KMS-11 (cell line): ENCODE data around the gene MYOD1.

ENCODE experiments used
- H2AFZ ChIP-seq: fragments of 200-600 bp; sonication (generic); 2 replicates; pipeline ENCODE4 v1.6.1; 2016; ENCODE audit warnings: antibody characterized with exemption, mixed run types, low read depth
- H3K27ac ChIP-seq: fragments of 200-600 bp; sonication (generic); 2 replicates; pipeline ENCODE4 v1.6.1; 2016; ENCODE audit warnings: mild to moderate bottlenecking, mixed run types
- H3K27me3 ChIP-seq: fragments of 200-600 bp; sonication (generic); 2 replicates; pipeline ENCODE4 v1.6.1; 2017; ENCODE audit warnings: mild to moderate bottlenecking, low read depth, mixed run types, moderate library complexity; ENCODE audit not compliant: insufficient read depth
- H3K36me3 ChIP-seq: fragments of 200-600 bp; sonication (generic); 2 replicates; pipeline ENCODE4 v1.6.1; 2017; ENCODE audit warnings: mild to moderate bottlenecking, mixed run types; ENCODE audit not compliant: insufficient read depth
- H3K4me1 ChIP-seq: fragments of 200-600 bp; sonication (generic); 2 replicates; pipeline ENCODE4 v1.6.1; 2016; ENCODE audit warnings: mild to moderate bottlenecking, low read depth, mixed run types; ENCODE audit not compliant: poor library complexity, severe bottlenecking
- H3K4me2 ChIP-seq: fragments of 200-600 bp; sonication (generic); 2 replicates; pipeline ENCODE4 v1.7.0; 2016; ENCODE audit warnings: mild to moderate bottlenecking, mixed run types
- H3K4me3 ChIP-seq: fragments of 200-600 bp; sonication (generic); IDR thresholded peaks from 2 replicates; pipeline ENCODE4 v1.6.1; 2017; ENCODE audit warnings: low read depth, low read length, mixed read lengths; ENCODE audit not compliant: insufficient read depth
- H3K79me2 ChIP-seq: fragments of 200-600 bp; sonication (generic); 2 replicates; pipeline ENCODE4 v1.6.1; 2016; ENCODE audit warnings: low read depth, mixed run types; ENCODE audit not compliant: insufficient read depth
- H3K9ac ChIP-seq: fragments of 200-600 bp; sonication (generic); 2 replicates; pipeline ENCODE4 v1.6.1; 2016; ENCODE audit warnings: mild to moderate bottlenecking, mixed run types
- H4K20me1 ChIP-seq: fragments of 200-600 bp; sonication (generic); 2 replicates; pipeline ENCODE4 v1.6.1; 2016; ENCODE audit warnings: mild to moderate bottlenecking, mixed run types; ENCODE audit not compliant: insufficient read depth
- TF ChIP-seq, protein P1 (sequence below): fragments of 200-600 bp; sonication (generic); conservative IDR thresholded peaks from 2 replicates; pipeline ENCODE4 v1.6.1; 2017; ENCODE audit warnings: low read depth, mild to moderate bottlenecking, antibody characterized with exemption, low read length, moderate library complexity, mixed read lengths

The MYOD1 gene

DNA sequence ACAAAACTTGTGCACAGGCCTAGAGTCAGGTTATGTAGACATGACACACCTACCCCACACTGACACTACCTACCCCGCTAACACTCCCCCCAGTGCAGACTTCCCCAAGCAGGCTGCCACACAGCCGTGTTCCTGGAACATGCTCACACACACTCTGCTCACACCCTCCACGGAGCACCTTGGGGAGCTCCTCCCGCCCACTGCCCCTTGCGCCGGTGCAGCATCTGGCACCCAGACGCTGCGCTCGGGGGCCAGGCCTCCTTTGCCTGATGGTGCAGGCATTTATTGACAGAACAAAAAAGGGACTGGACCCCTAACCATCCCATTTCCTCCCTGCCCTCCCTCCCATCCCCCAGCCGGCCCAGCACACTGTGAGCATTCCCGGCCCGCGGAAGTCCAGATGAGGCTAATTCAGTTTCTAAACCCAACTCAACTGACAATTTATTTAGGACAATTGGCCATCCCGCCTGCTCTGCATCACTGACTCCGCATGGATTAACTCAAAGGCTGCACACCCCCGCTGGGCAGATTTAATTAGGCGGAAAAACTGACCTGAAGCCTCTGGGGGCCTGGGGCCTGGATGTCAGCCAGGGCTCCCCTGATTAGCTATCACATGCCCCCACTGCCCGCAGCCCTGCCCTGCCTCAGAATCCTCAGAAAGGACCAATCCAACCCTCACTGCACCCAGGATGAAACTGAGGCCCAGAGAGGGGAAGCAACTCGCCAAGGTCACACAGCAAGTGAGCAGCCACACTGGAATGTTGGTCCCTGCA is 45.3 kb downstream of the MYOD1 start:
- no peak overlapping the region for H2AFZ ChIP-seq
- no peak overlapping the region for H3K4me3 ChIP-seq

DNA sequence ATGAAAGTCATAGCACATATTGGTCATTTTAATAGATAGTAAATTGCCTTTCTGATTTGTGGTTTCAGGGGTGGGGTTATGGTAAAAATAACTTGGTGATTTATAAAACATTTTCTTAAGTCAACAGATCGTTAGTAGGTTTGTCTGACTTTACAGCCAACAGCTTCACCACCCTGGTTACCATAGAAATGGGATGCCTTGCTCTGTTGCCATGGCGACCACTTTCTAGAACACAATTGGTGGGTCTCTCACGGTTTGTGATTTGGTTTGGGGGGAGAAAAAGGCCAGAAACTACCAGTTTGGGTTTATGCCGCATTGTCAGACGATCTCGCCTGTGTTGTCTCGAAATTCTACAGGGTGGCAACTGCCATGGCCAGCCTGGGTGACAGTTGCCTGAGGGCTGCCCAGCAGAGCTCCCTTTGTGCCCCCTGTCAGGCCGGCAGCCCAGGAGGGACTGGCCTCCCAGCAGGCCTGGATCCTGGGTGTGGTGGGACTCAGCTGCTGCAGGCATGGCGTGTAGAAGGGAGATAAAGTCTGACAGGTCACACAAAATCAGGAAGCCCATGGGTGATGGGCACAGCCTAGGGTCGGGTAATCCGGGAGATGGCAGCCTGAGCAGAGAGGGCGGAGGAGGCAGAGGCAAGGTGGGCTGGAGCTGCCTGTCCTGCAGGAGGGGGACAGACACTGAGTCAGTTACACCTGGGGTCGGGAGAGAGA is 46.1 kb downstream of the MYOD1 start:
- no peaks in the 10 kb centered on the region for H3K36me3 ChIP-seq
- no peak overlapping the region for H3K27ac ChIP-seq

More for the DNA sequence above, 45.3 kb downstream of the MYOD1 start:
- no peaks in the 10 kb centered on the region for H3K79me2 ChIP-seq
- no peaks in the 10 kb centered on the region for H3K27me3 ChIP-seq
- no peak overlapping the region for H3K27ac ChIP-seq
- H3K9ac ChIP-seq: no peak overlapping the region
- no peak overlapping the region for H3K4me2 ChIP-seq
- no peaks in the 10 kb centered on the region for H3K36me3 ChIP-seq
- no peaks in the 10 kb centered on the region for H3K4me1 ChIP-seq
- TF ChIP-seq, protein P1, sequence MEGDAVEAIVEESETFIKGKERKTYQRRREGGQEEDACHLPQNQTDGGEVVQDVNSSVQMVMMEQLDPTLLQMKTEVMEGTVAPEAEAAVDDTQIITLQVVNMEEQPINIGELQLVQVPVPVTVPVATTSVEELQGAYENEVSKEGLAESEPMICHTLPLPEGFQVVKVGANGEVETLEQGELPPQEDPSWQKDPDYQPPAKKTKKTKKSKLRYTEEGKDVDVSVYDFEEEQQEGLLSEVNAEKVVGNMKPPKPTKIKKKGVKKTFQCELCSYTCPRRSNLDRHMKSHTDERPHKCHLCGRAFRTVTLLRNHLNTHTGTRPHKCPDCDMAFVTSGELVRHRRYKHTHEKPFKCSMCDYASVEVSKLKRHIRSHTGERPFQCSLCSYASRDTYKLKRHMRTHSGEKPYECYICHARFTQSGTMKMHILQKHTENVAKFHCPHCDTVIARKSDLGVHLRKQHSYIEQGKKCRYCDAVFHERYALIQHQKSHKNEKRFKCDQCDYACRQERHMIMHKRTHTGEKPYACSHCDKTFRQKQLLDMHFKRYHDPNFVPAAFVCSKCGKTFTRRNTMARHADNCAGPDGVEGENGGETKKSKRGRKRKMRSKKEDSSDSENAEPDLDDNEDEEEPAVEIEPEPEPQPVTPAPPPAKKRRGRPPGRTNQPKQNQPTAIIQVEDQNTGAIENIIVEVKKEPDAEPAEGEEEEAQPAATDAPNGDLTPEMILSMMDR: no peak
- no peaks in the 10 kb centered on the region for H4K20me1 ChIP-seq

DNA sequence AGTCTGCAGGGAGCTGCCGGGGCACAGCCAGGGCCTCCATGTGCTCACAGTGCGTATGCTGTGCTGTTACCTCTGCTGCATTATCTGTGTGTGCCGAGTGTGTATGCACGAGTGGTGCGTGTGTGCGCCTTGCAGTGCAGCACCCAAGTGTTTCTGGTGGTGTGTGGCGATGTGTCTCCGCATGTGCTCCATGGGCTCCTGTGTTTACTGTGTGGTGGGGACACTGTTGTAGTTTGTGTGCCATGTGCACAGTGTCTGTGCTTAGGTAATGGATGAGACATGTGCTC is 46.6 kb downstream of the MYOD1 start:
- Histone ChIP-seq H3K4me2 (no peak overlapping the region), H2AFZ (no peak overlapping the region), H4K20me1 (no peaks in the 10 kb centered on the region), H3K4me1 (no peaks in the 10 kb centered on the region), H3K9ac (no peak overlapping the region), H3K79me2 (no peaks in the 10 kb centered on the region), H3K4me3 (no peak overlapping the region), H3K27ac (no peak overlapping the region), H3K27me3 (no peaks in the 10 kb centered on the region), H3K36me3 (no peaks in the 10 kb centered on the region)
- TF ChIP-seq, protein P1: no peak

More for the DNA sequence above, 46.1 kb downstream of the MYOD1 start:
- no peaks in the 10 kb centered on the region for H3K4me1 ChIP-seq
- H2AFZ ChIP-seq: no peak overlapping the region
- no peaks in the 10 kb centered on the region for H3K79me2 ChIP-seq
- no peak overlapping the region for H3K4me2 ChIP-seq
- no peaks in the 10 kb centered on the region for H4K20me1 ChIP-seq
- H3K27me3 ChIP-seq: no peaks in the 10 kb centered on the region
- no peak overlapping the region for H3K4me3 ChIP-seq
- H3K9ac ChIP-seq: no peak overlapping the region
- TF ChIP-seq, protein P1: no peak

DNA sequence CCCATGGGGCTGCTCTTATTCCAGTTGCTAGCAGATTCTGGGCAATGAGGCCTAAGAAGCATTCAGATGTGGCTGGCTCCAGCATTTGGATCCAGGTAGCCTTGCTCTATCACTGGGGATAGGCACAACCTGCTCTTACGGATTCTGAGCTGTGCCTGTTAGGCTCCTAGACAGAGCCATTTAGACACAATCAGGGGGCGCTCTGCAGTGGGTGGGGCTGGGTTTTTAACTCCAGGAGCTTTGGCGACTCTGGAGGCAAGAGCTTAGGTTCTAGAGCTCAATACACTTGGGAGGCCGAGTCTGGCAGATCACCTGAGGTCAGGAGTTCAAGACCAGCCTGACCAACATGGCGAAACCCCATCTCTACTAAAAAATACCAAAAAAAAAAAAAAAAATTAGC is 47.2 kb downstream of the MYOD1 start:
- Histone ChIP-seq H3K27ac (no peak overlapping the region), H3K9ac (no peak overlapping the region), H3K4me3 (no peak overlapping the region), H3K4me1 (no peaks in the 10 kb centered on the region), H4K20me1 (no peaks in the 10 kb centered on the region), H3K27me3 (no peaks in the 10 kb centered on the region), H3K4me2 (no peak overlapping the region), H3K79me2 (no peaks in the 10 kb centered on the region), H2AFZ (no peak overlapping the region), H3K36me3 (no peaks in the 10 kb centered on the region)
- TF ChIP-seq, protein P1: no peak
